ENCODE data around the gene IFT122.

Gene IFT122

DNA sequence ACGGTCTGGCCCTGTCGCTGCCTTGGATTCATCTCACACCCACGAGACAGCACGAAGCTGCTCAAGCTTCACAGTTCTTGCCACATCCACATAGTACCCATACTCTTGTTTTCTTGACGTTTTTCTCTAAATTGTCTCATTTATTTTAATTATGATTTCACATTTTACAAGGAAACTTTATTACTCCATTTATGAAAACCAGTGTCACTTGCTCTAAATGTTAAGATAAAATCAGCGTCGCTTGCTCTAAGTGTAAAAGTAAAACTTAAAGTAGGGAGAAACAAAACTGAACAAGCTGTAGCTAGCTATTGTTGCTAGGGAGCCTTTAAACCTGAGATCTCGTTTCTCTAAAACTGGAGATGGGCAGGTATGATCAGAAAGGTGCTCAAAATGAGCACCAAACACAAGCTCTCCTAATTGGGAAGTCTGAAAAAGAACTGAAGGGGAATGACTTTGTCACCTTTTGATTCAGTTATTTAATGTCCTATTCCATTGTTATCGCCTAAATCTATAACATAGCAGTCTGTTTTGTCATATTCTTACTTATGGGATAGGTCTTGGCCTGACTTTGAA lies 680 bp downstream of the IFT122 start:
- DNase-seq, result no peak

DNA sequence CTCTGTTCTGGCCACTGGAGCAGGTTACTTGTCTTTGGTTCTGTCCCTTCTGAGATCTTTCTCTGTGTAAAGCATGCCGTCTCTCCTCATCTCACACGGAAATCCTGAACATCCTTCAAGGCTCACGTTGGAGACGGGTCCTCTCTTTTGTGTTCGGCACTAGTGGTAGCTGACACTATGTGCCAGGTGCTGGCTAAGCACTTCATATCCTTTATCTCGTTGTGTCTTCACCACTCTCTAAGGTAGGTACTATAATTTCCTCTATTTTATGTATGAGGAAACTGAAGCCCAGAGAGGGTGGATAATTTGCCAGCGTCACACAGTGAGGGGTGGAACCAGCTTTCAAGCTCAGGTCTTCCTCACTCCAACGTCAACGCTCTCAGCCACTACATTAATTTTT lies 1.2 kb downstream of the IFT122 start:
- no peak for DNase-seq

DNA sequence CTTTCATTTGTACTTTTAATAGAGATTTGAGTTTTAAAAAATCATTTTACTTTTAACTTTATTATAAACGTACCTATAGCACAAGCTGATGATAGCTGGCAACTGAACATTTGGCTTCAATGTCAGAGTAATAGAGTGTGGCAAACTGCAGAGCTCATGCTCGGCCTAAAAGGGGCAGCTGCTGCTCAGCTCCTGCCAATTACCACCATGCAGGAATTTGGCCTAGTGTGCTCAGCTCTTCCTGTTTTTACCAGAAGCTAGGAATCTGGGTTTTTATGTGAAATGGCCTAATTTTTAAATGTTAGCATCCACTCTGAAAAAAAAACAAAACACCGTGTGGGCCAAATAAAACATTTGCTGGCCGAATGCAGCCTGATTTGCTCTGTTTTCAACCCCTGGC lies 1.8 kb downstream of the IFT122 start:
- DNase-seq, result no peak

DNA sequence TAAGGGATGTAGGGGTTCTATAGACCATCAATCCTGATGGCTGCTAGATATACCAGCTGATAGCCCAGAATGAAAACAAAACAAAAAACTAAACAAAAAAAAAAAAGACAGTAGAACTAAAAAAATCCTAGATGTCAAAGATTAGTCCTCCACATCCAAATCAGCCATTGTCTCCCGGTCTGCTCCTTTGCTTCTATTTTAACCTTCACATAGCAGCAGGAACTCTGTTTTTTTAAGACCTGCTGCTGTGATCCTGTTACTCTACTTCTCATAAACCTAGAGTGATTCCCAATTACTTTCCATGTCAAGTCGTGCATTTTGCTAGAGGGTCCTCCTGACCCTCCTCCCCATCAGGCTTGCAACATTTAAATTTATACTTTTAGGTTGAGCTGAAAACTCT lies 2.5 kb downstream of the IFT122 start:
- DNase-seq, result no peak

DNA sequence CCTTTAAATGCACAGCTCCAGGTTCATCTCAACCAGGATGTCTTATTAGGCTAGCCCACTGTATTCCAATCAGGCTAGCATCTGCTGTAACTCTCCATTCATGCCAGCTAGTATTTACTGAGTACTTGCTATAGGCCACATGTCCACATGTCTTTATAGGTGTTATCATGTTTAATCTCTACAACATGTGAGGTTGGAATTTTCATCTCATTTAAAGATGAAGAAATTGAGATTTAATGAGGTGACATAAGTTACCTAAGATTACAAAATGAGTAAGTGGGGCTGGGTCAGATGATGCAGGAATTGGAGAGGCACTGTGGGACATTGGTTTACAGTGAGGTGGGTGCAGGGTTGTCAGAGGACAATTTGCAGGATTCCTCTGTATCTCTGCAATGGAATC lies 2.9 kb downstream of the IFT122 start:
- no peak for DNase-seq

DNA sequence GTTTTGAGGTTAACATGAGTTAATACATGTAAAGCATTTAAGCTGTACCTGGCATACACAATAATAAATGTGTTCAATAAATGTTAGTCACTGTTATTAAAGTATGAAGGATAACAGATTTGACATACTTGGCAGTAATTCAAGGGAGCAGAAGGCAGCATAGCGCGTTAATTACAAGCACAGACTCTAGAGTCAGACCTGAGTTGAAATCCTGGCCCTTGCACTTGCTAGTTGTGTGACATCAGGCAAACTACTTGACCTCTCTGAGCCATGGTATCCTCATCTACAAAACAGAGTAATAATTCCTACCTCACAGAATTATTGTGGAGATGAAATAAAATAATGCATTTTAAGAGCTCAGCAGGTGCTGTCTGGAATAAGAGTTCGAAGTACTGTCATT lies 5.4 kb downstream of the IFT122 start:
- DNase-seq, result no peak

DNA sequence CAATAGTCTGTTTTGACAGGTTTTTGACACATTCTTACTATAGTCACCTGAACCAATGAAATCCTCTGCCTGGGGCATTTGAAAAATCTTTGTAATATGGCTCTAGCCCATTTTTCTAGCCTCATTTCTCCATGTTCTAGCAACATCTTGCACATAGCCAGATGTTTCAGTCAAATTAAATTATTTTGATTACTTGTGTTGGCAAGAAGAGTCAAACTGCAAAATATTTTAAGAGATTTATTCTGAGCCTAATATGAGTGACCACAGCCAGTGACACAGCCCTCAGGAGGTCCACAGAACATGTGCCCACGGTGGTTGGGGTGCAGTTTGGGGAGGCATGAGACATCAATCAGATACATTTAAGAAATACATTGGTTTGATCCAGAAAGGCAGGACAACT lies 6.9 kb downstream of the IFT122 start:
- DNase-seq, result no peak

DNA sequence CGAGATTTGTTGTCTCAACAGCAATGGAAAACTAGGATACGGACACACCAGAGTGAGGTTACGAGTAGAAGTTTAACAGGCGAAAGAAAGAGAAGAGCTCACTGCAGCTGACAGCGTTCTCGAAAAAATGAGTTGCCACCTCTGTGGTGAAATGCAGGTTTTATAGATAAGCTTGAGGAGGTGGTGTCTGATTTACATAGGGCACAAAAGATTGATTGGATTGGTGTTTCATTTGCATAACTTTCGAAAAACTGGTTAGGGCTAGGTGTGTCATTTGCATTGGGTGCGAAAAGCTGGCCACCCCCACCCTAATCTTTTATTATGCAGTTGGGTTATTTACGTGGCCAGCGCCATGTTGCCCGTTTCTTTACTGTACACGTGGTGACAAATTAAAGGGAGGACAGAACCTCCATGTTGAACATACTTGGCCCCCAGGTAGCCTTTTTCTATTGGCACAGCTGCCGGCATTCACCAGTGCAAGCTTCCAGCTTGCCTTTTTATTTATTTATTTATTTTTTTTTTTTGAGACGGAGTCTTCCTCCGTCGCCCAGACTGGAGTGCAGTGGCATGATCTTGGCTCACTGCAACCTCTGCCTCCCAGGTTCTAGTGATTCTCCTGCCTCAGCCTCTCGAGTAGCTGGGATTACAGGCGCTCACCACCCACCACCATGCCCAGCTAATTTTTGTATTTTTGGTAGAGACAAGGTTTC lies 8.3 kb downstream of the IFT122 start:
- no peak for DNase-seq

DNA sequence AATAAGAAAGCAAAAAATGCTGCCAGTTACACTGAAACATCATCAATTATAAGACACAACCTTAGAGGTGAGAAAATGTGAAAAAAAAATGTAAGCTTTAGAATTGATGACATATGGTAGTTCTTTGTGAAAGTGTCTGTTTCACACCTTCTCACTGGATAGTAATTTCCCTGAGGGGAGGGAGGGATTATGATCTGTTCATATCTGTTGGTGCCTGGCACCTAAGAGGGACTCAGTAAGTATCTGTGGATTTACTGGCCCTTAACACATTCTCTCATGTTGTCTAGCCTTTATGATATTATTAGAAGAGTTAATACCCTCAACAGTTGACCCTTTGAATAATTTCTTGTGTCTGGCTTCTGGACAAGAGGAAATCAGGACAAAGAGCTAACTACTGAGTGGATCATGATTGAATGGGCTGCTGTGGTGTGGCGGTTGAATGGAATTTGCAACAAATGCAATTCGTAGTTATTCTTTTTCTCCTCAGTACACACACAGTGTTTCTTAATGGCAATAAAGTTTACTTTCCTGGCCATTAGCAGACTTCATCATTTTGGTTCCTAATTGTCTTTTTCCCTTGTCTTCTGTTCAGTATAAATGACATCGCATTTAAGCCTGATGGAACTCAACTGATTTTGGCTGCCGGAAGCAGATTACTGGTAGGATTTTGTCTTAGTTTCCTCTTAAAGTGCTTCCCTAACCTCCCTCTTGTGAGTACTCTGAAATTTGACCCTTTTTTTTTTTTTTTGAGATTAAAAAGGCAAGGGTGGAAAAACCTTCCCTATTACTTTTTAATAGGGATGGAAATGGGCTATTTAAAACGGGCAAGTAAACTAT lies 9.5 kb downstream of the IFT122 start:
- no peak for DNase-seq

DNA sequence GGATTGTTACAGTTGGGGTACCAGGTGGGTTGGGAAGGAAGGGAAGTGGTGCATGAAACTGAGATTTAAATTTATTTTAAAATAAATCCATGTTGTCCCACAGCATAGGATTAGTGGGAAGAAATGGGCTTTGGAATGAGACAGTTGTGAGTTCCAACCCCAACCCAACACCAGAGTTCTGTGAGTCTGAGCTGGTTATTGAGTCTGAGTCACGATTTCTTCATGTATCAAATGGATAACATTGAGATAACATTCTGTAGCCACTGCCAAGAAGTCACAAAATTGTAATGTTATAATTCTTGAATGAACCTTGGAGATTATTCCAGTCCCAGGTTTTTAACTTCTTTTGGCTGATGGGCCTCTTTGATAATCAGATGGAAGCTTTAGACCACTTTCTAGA lies 13.7 kb downstream of the IFT122 start:
- DNase-seq, result no peak

DNA sequence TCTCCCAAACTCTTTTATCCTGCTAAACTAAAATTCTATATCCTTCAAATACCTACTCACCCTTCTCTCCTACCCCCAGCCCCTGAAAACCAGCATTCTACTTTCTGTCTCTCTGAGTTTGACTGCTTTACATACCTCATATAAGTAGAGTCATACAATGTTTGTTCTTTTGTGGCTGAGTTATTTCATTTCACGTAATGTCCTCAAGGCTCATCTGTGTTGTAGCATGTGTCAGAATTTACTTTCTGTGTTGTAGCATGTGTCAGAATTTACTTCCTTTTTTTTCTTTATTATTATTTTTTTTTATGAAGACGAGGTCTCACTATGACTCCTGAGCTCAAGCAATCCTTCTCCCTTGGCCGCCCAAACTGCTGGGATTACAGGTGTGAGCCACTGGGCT lies 20.1 kb downstream of the IFT122 start:
- no peak for DNase-seq

DNA sequence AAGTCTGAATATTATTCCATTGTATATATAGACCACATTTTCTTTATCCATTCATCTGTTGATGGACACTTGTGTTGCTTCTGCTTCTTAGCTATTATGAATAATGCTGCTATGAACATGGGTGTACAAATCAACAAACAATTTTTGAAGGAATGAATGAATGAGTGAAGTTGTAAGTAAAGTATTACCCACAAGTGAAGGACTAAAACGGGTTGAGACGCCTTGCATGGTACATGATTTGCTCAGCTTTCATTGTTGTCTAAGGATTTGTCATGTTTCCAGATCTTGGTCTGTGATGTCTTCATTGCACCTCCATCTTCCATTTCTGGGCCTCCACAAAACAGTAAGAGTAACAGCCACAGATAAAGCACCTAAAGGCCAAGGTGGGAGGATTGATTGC lies 20.5 kb downstream of the IFT122 start:
- no peak for DNase-seq

DNA sequence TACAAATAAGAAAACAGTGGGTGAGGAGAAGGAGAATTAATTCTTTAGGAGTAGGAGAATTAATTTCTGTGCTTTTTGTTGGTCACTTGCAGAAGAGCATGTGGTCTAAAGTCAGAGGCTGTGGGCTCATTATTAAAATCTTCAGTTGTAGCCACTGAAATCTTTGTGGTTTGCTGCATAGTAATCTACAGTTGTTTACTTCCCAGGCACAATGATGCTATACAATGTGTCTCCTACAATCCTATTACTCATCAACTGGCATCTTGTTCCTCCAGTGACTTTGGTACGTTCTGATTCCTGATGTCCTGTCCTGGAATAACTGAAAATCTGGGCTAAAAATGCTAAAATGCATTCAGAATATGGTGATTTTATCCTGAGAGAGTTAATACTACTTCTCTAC lies 21.0 kb downstream of the IFT122 start:
- DNase-seq, result no peak

DNA sequence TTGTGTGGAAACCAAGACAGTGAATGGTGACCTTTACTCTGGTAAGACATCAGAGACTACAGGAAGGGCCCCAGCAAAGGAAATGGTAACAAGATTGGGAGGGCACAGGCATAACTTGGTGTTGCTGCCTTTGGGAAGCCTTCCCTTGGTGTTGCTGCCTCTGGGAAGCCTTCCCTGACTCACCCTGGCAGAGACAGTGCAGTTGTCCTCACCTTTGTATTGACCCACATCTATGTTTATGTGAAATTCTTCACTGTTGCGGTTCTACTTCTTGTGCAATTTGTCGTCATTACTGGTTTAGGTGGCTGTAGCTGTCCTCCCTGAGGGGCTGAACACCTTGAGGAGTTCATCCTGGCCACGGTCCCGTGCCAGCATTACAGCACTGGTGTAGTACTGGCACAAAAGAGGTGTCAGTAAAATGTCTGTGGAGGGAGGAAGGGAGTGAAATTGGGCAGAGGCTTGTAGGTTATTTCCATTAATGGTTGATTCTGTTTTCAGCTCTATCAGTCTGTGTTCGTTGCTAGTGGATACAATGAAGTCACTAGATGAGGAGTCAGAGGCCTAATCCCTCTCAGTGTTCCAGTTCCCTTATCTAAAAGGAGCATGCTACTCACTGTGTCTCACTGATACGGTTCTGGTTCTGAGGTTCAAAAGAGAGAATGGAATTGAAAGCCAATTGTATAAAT lies 21.6 kb downstream of the IFT122 start:
- no peak for DNase-seq

DNA sequence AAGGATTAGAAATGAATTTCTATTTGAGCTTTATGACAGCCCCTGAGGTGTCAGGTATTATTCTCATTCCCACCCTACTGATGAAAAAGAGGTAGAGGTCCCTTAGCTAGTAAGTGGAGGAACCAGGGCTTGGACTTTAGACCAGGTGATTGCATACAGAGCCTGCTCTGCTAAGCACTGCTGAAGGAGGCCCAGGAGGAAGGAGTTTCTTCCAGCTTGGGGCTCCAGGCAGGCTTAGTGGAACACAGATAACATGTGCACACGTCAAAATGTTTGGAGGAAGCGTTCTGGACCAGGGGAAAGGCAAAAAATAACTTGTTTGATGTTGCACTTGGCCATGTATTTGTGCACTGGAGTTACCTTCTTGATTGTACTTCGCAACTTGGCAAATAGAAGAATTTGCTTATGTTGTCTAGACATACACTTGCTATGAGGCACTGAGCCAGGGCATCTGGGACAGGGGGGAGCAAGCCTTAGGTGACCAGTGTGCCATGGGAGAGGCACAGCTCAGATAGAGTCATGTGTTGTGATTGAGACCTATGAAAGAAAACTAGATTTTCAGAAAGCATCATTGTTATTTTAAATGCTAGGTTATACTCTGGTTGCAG lies 22.4 kb downstream of the IFT122 start:
- no peak for DNase-seq

DNA sequence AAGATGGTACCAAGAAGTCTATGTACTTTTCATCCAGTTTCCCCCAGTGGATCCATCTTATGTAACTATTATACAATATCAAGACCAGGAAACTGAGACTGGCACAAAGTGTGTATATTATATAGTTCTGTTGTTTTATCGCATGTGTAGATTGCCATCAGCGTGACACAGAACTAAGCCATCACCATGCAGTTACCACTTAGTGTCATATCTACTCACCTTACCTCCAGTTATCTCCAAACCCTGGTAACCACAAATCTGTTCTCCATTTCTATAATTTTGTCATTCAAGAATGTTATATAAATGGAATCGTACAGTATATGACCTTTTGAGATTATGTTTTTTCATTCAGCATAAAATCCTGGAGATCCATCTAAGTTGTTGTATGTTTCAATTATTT lies 23.1 kb downstream of the IFT122 start:
- no peak for DNase-seq

DNA sequence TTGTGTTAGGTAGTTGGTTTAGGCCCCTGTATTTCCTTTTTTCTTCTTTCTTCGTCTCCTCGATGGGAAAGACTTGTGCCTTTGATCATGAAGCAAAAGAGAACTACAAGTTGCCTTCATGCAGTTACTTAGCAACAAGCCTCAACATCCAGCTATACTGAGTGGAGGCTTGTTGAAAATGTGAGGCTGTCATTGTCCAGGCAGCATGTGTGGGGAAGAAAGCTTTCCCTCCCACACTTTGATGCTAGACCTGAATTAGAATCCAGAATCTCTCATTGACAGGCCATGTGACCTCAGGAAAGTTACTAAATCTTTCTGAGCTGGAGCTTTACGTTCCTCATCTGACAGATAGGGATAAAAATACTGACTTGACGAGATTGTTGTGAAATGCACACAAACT lies 23.7 kb downstream of the IFT122 start:
- no peak for DNase-seq

DNA sequence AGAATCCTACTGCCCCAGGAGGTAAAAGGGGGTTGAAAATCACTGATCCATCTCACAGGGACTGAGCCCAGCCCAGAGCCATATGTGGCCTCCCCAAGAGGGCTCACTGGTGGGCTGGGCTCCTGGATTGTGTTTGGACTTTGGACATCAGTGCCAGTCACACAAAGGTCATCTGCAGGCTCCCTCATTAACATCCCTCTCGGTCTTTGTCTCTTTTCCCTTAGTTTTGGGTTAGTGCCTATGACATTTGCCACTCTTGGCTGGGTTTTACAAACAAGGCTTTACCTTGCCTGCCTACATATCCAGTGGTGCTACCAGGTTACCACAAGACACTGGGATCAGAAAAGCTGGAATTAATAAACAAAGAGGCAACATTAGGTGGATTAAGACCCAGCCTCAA lies 27.9 kb downstream of the IFT122 start:
- no peak for DNase-seq

DNA sequence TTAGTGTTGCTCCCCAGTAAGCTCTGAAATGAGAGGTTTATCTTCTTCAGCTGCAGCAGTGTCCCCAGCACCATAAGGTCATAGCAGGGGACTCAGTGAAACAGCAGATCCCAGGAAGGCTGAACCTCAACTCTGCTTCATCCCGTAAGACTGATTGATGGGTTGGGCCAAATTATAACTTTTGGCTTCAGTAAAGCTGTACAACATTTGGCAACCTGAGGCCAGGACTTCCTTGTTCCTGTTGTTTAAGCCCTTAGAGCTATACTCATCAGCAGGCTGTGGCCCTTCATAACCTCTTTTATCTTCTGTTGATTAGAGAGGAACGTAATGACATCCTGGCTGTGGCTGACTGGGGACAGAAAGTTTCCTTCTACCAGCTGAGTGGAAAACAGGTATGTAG lies 29.0 kb downstream of the IFT122 start:
- no peak for DNase-seq

DNA sequence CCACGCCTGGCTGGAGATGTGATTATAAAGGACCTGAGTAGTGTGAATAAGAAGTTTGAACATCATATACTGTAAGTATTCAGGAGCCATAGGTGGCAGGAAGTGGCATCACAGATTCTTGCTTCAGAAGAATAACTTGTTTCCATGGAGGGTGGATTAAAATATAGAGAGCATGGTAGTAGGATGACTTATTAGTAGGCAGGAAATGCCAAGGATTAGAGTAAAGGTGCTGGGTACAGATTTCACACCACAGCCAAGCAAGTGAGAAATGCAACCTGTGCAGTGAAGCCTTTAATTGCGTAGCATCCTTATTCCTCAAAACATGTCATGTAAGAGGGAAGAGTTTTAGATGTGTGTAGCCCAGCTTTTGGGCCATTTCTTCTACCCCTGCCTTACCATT lies 30.8 kb downstream of the IFT122 start:
- no peak for DNase-seq

DNA sequence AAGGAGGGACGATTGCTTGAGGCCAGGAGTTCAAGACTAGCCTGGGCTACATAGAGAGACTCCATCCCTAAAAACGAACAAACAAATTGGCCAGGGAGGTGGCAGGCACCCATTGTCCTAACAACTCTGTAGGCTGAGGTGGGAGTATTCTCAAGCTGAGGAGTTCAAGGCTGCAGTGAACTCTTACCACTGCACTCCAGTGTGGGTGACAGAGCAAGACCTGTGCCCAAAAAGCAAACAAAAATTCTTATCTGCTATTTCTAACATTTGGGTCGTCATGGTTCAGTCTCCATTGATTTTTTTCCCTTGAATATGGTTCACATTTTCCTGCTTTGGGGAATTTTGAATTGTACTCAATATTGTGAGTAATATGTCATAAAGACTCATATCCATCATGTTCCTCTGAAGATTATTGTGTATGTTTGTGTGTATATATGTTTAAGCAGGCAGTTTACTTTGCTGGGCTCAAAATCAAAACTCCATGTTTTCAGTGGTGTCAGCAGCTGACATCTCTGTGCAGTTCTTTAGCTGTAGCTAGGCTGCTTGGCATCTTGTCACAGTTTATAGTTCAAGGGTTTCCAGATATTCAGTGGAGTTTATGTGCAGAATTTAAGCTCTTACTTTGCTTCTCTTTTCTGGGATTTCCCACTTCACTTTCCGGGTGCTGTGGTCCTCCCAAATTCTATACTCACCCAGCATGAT lies 33.2 kb downstream of the IFT122 start:
- no peak for DNase-seq

DNA sequence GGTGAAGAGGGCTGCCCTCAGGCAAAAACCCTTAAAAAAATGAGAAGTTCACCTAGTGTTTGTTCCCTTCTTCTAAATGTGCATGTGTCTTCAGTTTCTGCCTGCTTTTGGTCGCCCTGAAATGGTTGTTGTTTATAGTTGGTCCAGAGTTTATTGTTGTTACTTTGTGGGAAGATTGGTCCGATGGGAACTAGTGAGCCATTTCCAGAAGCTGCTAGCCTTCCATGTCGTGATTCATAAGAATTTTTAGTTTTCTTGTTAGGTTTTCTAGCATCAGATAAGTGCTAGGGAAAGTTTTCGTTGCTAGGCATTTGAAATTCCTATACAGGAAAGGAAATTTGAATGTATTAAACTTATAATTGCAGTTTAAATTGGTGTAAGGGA lies 33.7 kb downstream of the IFT122 start:
- DNase-seq, result no peak

Data from stimulated activated CD4-positive, alpha-beta T cell treated with anti-CD3 and anti-CD28 coated beads, Interleukin-4, amount 100 ng/mL, for 24 hours (primary cell).